OCI-LY7 (cell line): Measurements from ENCODE around the gene BCDIN3D. TPM values are rescaled to one million over a fixed set of nuclear protein-coding genes. Genes with fewer than 3 reads are reported as not detected.

Experiments
- BruUV-seq: library from RNA; stranded (reverse); fragments of 400-500 nt; replicated peaks from 2 replicates; lab custom pipeline; 2021; lab: Mats Ljungman, UMichigan
- CTCF ChIA-PET: fragments of 300-600 bp; sonication (Branson Sonifier 250); formaldehyde crosslinking; loops from one replicate; lab custom pipeline; 2022; ENCODE audit warnings: antibody characterized with exemption; ENCODE audit not compliant: unreplicated experiment; lab: Charles Lee
- POLR2A ChIA-PET: fragments of 300-600 bp; sonication (Branson Sonifier 250); formaldehyde crosslinking; loops from one replicate; lab custom pipeline; 2022; ENCODE audit warnings: antibody characterized with exemption; lab: Charles Lee
- DNase-seq: peaks from one replicate; pipeline ENCODE4 v3.0.0-alpha.2; 2015; ENCODE audit warnings: low spot score
- H2AFZ ChIP-seq: fragments of 200-600 bp; sonication (generic), shearing (Covaris generic); 2 replicates; pipeline ENCODE4 v1.6.1; 2014; ENCODE audit warnings: mild to moderate bottlenecking, antibody characterized with exemption, low read length, moderate library complexity
- H3K27ac ChIP-seq: fragments of 200-600 bp; sonication (generic); 2 replicates; pipeline ENCODE4 v1.5.1; 2014; ENCODE audit warnings: mixed run types, low read depth, mild to moderate bottlenecking, moderate library complexity, low read length, inconsistent platforms; ENCODE audit not compliant: poor library complexity, severe bottlenecking
- H3K36me3 ChIP-seq: fragments of 200-600 bp; sonication (generic); 2 replicates; pipeline ENCODE4 v1.6.1; 2014; ENCODE audit warnings: mild to moderate bottlenecking, antibody characterized with exemption, low read length, moderate library complexity, mixed read lengths; ENCODE audit not compliant: insufficient read depth
- H3K4me1 ChIP-seq: fragments of 200-600 bp; sonication (generic); 2 replicates; pipeline ENCODE4 v1.5.1; 2014; ENCODE audit warnings: mild to moderate bottlenecking, low read length; ENCODE audit not compliant: insufficient read depth, poor library complexity, severe bottlenecking
- H3K4me2 ChIP-seq: fragments of 200-600 bp; sonication (generic); 2 replicates; pipeline ENCODE4 v1.6.1; 2014; ENCODE audit warnings: mild to moderate bottlenecking, low read length
- H3K4me3 ChIP-seq: fragments of 200-600 bp; sonication (generic); 2 replicates; pipeline ENCODE4 v1.5.1; 2014; ENCODE audit warnings: mild to moderate bottlenecking, low read depth, low read length; ENCODE audit not compliant: poor library complexity, severe bottlenecking
- H3K79me2 ChIP-seq: fragments of 200-600 bp; sonication (generic); 2 replicates; pipeline ENCODE4 v1.6.1; 2016; ENCODE audit warnings: low read depth, mild to moderate bottlenecking, low read length, moderate library complexity, mixed read lengths; ENCODE audit not compliant: insufficient read depth
- H3K9me2 ChIP-seq: fragments of 200-600 bp; sonication (generic); 2 replicates; pipeline ENCODE4 v1.6.1; 2016; ENCODE audit warnings: mild to moderate bottlenecking, low read length, mixed read lengths; ENCODE audit not compliant: insufficient read depth
- H3K9me3 ChIP-seq: fragments of 200-600 bp; sonication (generic); 2 replicates; pipeline ENCODE4 v1.6.1; 2014; ENCODE audit warnings: mild to moderate bottlenecking, mixed run types, low read length, mixed read lengths
- H4K20me1 ChIP-seq: fragments of 200-600 bp; sonication (generic); 2 replicates; pipeline ENCODE4 v1.6.1; 2014; ENCODE audit warnings: mild to moderate bottlenecking, antibody characterized with exemption, low read length, moderate library complexity, mixed read lengths; ENCODE audit not compliant: insufficient read depth
- CTCF ChIP-seq: fragments of 200-600 bp; sonication (generic); conservative IDR thresholded peaks from 2 replicates; pipeline ENCODE4 v1.5.1; 2014; ENCODE audit warnings: mild to moderate bottlenecking, antibody characterized with exemption, low read length, moderate library complexity, mixed read lengths
- EZH2phosphoT487 ChIP-seq: fragments of 200-600 bp; sonication (generic); IDR thresholded peaks from 2 replicates; pipeline ENCODE4 v1.6.1; 2018; ENCODE audit warnings: low read depth, borderline replicate concordance, mild to moderate bottlenecking, mixed run types, antibody characterized with exemption, low read length, moderate library complexity, mixed read lengths
- intact Hi-C: fragments of 100-400 bp; cut with micrococcal nuclease; formaldehyde crosslinking; loops from one replicate; pipeline ENCODE4 v1.10.0; 2022; ENCODE audit not compliant: unreplicated experiment
- total RNA-seq, 2 experiments: library from RNA; depleted of rRNA in 1 of 2; stranded (reverse); fragments of >200 nt in 1 of 2; shearing (Covaris generic) in 1 of 2; gene quantifications; 2 replicates each; pipeline ENCODE4 v1.2.3, GENCODE V29; 2014 to 2022

The BCDIN3D gene
- total RNA-seq, 2 experiments from 2014 or later: 8.4 to 10.1 TPM

DNA sequence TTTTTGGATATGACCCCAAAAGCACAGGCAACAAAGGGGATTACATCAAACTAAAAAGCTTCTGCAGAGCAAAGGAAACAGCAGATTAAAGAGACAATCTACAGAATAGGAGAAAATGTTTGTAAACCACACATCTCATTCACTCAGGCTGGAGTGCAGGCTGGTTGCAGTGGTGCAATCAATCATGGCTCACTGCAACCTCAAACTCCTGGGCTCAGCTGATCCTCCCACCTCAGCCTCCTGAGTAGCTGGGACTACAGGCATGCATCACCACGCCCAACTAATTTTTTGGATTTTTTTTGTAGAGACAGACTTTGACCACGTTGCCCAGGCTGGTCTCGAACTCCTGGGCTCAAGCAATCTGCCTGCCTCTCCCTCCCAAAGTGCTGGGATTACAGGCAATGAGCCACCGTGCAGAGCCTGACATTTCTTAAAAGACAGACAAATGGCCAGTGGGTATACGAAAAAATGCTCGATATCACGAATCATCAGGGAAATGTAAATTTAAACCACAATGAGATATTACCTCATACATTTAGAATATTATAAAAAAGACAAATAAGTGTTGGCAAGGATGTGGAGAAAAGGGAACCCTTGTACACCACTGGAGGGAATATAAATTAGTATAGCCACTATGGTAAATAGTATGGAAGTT, 24.5 kb downstream of the BCDIN3D start:
- BruUV-seq: no TSS peak
- CTCF ChIA-PET: no interaction called here
- POLR2A ChIA-PET: interaction anchor here (0.7 to 1.0 kb wide), 2 partner anchors 14 to 40 kb away, joined by 5 read pairs; no protein-coding TSS in a partner anchor

DNA sequence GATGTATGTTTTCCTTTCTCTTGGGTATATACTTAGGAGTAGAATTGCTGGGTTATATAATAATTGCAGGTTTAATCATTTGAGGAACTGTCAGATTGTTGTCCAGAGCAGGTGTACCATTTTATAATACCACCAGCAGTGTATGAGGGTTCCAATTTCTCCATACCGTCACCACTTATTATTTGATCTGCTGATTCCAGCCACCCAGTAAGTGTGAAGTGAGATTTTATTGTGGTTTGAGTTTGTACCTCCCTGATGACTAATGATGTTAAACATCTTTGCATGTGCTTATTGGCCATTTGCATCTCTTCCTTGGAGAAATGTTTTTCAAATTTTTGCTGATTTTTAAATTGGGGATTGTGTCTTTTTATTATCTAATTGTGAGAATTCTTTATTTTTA, 29.8 kb downstream of the BCDIN3D start:
- ChIA-PET CTCF (interaction anchor here (0.5 kb wide), 1 partner anchor 15 kb away, joined by 4 read pairs; no protein-coding TSS in a partner anchor), POLR2A (no interaction called here)
- Histone ChIP-seq H3K9me3 (no peaks in the 10 kb centered on the region), H2AFZ (no peak overlapping the region), H3K4me1 (peaks cover 50% of the 10 kb centered on the region), H3K4me2 (no peak overlapping the region), H4K20me1 (no peaks in the 10 kb centered on the region), H3K27ac (no peak overlapping the region), H3K79me2 (no peaks in the 10 kb centered on the region), H3K36me3 (no peaks in the 10 kb centered on the region), H3K9me2 (no peaks in the 10 kb centered on the region), H3K4me3 (no peak overlapping the region)
- intact Hi-C loops: no loop called here
- TF ChIP-seq EZH2phosphoT487 (no peak), CTCF (no peak)
- DNase-seq: no peak
- no TSS peak for BruUV-seq

More for the DNA sequence above, 24.5 kb downstream of the BCDIN3D start:
- no peaks in the 10 kb centered on the region for H4K20me1 ChIP-seq
- no peaks in the 10 kb centered on the region for H3K9me2 ChIP-seq
- no peak for DNase-seq
- TF ChIP-seq CTCF (no peak), EZH2phosphoT487 (no peak)
- no peaks in the 10 kb centered on the region for H3K79me2 ChIP-seq
- H3K27ac ChIP-seq: no peak overlapping the region
- intact Hi-C loops: no loop called here
- no peak overlapping the region for H3K4me2 ChIP-seq
- H3K4me3 ChIP-seq: no peak overlapping the region
- peaks cover 7% of the 10 kb centered on the region; the same call in 1 of the 2 replicates for H3K36me3 ChIP-seq
- peaks cover 34% of the 10 kb centered on the region for H3K4me1 ChIP-seq
- no peaks in the 10 kb centered on the region for H3K9me3 ChIP-seq
- no peak overlapping the region for H2AFZ ChIP-seq

DNA sequence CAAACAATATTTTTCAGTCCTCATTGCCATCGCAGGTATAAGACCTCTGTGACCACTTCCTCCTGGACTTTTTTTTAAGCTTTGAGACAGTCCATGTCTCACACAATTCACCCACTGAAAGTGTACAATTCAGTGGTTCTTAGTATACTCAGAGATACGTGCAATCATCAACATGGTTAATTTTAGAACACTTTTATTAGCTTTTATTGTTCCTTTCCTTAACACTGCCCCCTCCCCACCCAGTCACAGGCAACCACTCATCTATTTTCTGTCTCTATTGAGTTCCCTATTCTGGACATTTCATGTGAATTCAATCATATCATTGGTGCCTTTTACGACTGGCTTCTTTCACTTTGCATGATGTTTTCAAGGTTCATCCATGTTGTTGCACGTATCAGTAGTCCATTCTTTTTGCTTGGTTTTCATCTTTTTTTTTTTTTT, 30.9 kb downstream of the BCDIN3D start:
- no peak overlapping the region for H2AFZ ChIP-seq
- no peak for DNase-seq
- no peak overlapping the region for H3K4me3 ChIP-seq
- H3K4me2 ChIP-seq: peak overlapping the region; percentile 21; the same call in 1 of the 2 replicates
- no peaks in the 10 kb centered on the region for H3K9me2 ChIP-seq
- ChIA-PET POLR2A (interaction anchor here (0.6 to 0.7 kb wide), 2 partner anchors 179 to 628 kb away, joined by 4 to 5 read pairs; no protein-coding TSS in a partner anchor), CTCF (interaction anchor here (1.6 kb wide), 1 partner anchor 134 kb away, joined by 3 read pairs; no protein-coding TSS in a partner anchor)
- H4K20me1 ChIP-seq: no peaks in the 10 kb centered on the region
- peaks cover 50% of the 10 kb centered on the region for H3K4me1 ChIP-seq
- H3K9me3 ChIP-seq: no peaks in the 10 kb centered on the region
- BruUV-seq: no TSS peak
- H3K79me2 ChIP-seq: no peaks in the 10 kb centered on the region
- intact Hi-C loops: no loop called here
- TF ChIP-seq CTCF (no peak), EZH2phosphoT487 (no peak)
- H3K27ac ChIP-seq: no peak overlapping the region
- H3K36me3 ChIP-seq: no peaks in the 10 kb centered on the region
